Tibial nerve (tissue), 4 donors: ENCODE measurements around the gene ABCB9.

ENCODE experiments used
- EP300 ChIP-seq, 2 donors: sonication (generic); formaldehyde crosslinking; IDR thresholded peaks; one replicate each; pipeline ENCODE4 v1.6.1; 2017; ENCODE audit warnings: antibody characterized with exemption in 2 of 2, mild to moderate bottlenecking in 1 of 2
- POLR2A ChIP-seq, 2 donors: fragments of 450-650 bp; IDR thresholded peaks; one replicate each; pipeline ENCODE4 v1.6.1; 2017; ENCODE audit warnings: antibody characterized with exemption in 2 of 2, mild to moderate bottlenecking in 2 of 2, moderate library complexity in 2 of 2
- TF ChIP-seq, protein P1 (sequence below), 5 experiments: fragments of 200-600 bp in 3 of 5; fragments of 450-650 bp in 2 of 5; sonication (generic) in 3 of 5; IDR thresholded peaks; one replicate each; pipeline ENCODE4 v1.5.1; 2016 to 2019; ENCODE audit warnings: antibody characterized with exemption in 5 of 5, mild to moderate bottlenecking in 3 of 5, moderate library complexity in 2 of 5

DNA sequence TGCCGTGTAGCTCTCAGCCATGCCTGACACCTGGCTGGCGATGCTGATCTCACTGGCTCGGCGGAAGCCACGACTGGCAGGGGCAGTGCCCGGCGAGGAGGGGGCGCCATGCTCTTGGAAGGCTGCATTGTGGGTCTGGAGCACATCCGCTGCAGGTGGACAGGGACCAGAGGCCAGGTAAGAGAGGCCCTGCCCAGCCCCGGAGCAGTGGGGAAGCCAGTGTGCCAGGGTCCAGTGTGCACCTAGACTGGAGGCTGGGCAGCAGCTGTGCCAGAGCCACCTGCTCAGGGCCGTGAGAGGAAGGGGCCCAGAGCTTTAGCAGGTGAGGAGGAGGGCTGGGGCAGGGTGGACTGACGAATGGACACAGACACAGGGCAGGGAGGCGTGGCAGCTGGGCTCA lies 24.3 kb upstream of the ABCB9 start:
- TF ChIP-seq POLR2A (IDR thresholded peaks at IDR 0.05) (no peak), EP300 (IDR thresholded peaks at IDR 0.05) (no peak)
- TF ChIP-seq, protein P1, sequence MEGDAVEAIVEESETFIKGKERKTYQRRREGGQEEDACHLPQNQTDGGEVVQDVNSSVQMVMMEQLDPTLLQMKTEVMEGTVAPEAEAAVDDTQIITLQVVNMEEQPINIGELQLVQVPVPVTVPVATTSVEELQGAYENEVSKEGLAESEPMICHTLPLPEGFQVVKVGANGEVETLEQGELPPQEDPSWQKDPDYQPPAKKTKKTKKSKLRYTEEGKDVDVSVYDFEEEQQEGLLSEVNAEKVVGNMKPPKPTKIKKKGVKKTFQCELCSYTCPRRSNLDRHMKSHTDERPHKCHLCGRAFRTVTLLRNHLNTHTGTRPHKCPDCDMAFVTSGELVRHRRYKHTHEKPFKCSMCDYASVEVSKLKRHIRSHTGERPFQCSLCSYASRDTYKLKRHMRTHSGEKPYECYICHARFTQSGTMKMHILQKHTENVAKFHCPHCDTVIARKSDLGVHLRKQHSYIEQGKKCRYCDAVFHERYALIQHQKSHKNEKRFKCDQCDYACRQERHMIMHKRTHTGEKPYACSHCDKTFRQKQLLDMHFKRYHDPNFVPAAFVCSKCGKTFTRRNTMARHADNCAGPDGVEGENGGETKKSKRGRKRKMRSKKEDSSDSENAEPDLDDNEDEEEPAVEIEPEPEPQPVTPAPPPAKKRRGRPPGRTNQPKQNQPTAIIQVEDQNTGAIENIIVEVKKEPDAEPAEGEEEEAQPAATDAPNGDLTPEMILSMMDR (IDR thresholded peaks at IDR 0.05): no peak
